BLaER1 treated with 17β-estradiol and CSF1 and Interleukin-3, amounts not matched to agents 10 nM and 100 nM (cell line): Measurements from ENCODE around the gene TENT5C.
A peak's percentile ranks its signal among the peaks of the same experiment; 100 is the strongest.

Experiments used
- H3K27ac ChIP-seq, 11 experiments: shearing (Covaris generic); formaldehyde crosslinking; 2 replicates each; pipeline ENCODE4 v1.8.1; 2022
- H3K27me3 ChIP-seq, 11 experiments: shearing (Covaris generic); formaldehyde crosslinking; 2 replicates each; pipeline ENCODE4 v1.8.1; 2022
- H3K36me3 ChIP-seq, 11 experiments: shearing (Covaris generic); formaldehyde crosslinking; 2 replicates each; pipeline ENCODE4 v1.8.1; 2022
- H3K4me1 ChIP-seq, 10 experiments: shearing (Covaris generic); formaldehyde crosslinking; 2 replicates each; pipeline ENCODE4 v1.8.1; 2022
- H3K4me2 ChIP-seq, 11 experiments: shearing (Covaris generic); formaldehyde crosslinking; 2 replicates each; pipeline ENCODE4 v1.8.1; 2022
- H3K4me3 ChIP-seq, 10 experiments: shearing (Covaris generic); formaldehyde crosslinking; 2 replicates each; pipeline ENCODE4 v1.8.1; 2022
- H3K9ac ChIP-seq, 11 experiments: shearing (Covaris generic); formaldehyde crosslinking; 2 replicates each; pipeline ENCODE4 v1.8.1; 2022
- H3K9me3 ChIP-seq, 11 experiments: shearing (Covaris generic); formaldehyde crosslinking; replicated peaks in 1 of 11; 2 replicates each; pipeline ENCODE4 v1.8.1; 2022
- H4K20me1 ChIP-seq, 11 experiments: shearing (Covaris generic); formaldehyde crosslinking; 2 replicates each; pipeline ENCODE4 v1.8.1; 2022
- Cebpa-rat ChIP-seq, 11 experiments: shearing (Covaris generic); IDR thresholded peaks; 2 replicates each; pipeline ENCODE4 v1.8.1; 2022

TENT5C gene

DNA sequence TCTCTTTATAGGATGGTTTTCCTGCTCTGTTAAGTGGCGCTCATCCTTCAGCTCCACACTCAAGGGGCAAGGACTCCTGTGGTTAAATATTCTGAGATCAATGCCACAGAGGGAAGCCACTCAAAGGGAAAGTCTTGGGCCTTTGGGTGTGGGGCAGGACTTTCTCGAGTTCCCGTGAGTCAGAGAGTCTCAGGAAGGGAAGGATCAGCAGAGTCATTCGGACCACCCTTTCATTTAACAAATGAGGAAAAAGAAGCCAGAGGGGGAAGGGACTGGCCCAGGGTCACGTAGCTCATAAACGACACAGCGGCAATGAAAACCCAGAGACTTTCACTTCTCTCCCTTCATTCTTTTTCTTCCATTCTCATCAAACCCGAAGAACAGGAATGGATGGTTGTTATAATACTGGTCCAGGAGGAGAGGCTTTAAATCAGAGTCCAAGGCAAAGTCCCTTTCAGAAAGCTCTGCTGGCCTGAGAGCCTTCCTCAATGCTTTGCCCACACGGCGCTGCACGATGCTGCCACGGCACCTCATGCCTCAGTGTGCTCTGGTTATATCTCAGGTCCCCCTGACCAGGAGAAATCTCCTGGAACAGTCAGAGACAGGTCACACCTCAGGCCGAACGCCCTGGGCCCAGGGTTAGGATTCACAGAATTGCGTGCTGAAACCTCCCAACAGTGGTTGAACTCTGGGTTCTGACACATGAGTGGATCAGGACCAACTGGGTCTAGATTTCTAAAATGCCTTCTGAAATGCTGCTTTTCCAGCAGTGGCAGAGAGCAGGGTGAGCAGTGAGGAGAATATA is 65.3 kb downstream of the TENT5C start:
- TF ChIP-seq Cebpa-rat (IDR thresholded peaks at IDR 0.05) = no peak
- H3K9ac ChIP-seq = no peak overlapping the region
- H4K20me1 ChIP-seq = 0 out of 22 replicates have a peak, but pooled peaks cover 0 to 4% (median 0%) of the 10 kb centered on the region in 11 experiments
- no peaks in the 10 kb centered on the region for H3K9me3 ChIP-seq
- peaks cover 0 to 23% (median 0%) of the 10 kb centered on the region in 10 experiments; a peak in 6 of 20 replicates for H3K4me1 ChIP-seq
- no peaks in the 10 kb centered on the region for H3K27me3 ChIP-seq
- no peak overlapping the region for H3K27ac ChIP-seq
- no peak overlapping the region for H3K4me3 ChIP-seq
- H3K4me2 ChIP-seq = peak overlapping the region in 3 of 11 experiments; percentile 12 to 30 (median 26); a peak in 4 of 22 replicates
- H3K36me3 ChIP-seq = no peaks in the 10 kb centered on the region

DNA sequence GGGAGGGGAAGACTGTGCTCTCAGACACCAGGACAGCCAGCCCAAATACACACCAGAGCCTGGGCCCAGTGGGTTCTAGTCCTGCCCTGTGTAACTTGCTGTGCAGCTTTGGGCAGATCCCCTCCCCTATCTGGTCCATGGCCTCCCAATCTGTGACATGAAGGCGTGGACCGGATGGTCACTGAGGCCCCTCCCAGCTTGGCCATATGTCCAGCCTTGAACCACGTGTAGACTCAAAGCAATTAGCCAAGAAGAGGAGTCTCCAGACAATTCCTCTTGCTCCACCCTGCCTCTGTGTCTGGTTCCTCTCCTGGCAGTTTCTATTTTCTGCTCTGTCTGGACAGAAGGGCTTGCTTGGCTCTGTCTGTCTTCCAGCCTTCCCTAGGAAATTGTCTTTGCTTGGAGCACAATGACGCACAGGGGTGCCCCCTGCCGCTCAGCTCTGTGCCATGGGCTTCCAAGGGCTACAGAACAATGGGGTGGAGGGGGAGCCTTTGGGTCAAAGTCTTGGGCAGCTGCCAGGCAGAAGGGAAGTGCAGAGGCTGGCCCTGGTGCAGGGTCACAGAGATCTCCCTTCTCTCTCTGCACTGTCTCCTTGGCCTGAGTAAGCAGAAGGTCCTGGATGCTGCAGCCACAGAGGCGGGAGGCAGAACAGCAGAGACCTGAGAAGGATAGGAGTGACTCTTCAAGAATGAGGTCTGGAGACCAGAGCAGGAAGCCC is 66.1 kb downstream of the TENT5C start:
- H3K36me3 ChIP-seq = no peaks in the 10 kb centered on the region
- H3K4me3 ChIP-seq = no peak overlapping the region
- no peaks in the 10 kb centered on the region for H3K27me3 ChIP-seq
- H4K20me1 ChIP-seq = 0 out of 22 replicates have a peak, but pooled peaks cover 0 to 4% (median 0%) of the 10 kb centered on the region in 11 experiments
- no peaks in the 10 kb centered on the region for H3K9me3 ChIP-seq
- H3K4me1 ChIP-seq = peaks cover 0 to 23% (median 1%) of the 10 kb centered on the region in 10 experiments; a peak in 6 of 20 replicates
- TF ChIP-seq Cebpa-rat (IDR thresholded peaks at IDR 0.05) = no peak
- no peak overlapping the region for H3K9ac ChIP-seq
- H3K4me2 ChIP-seq = peak overlapping the region in 3 of 11 experiments; percentile 12 to 30 (median 19); a peak in 4 of 22 replicates
- no peak overlapping the region for H3K27ac ChIP-seq

DNA sequence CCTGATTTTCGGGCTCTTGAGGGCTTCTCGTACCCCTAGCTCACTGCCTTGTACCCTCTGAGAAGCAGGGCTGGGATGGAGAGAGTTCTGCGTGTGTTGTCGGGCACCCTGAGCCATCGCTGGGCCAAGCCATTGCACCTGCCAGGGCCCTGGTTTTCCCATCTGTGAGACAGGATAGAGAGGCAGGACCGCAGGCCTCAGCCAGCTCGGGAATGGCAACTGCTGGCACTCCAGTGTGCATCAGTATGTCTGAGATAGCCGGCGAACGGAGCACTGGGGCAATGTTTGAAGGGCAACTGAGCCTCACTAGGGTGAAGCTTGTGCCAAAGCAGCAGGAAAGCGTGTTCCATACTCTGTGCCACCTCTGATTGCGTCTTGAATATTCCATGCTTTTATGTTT is 66.9 kb downstream of the TENT5C start:
- no peak for TF ChIP-seq Cebpa-rat (IDR thresholded peaks at IDR 0.05)
- H4K20me1 ChIP-seq = 0 out of 22 replicates have a peak, but pooled peaks cover 0 to 4% (median 0%) of the 10 kb centered on the region in 11 experiments

DNA sequence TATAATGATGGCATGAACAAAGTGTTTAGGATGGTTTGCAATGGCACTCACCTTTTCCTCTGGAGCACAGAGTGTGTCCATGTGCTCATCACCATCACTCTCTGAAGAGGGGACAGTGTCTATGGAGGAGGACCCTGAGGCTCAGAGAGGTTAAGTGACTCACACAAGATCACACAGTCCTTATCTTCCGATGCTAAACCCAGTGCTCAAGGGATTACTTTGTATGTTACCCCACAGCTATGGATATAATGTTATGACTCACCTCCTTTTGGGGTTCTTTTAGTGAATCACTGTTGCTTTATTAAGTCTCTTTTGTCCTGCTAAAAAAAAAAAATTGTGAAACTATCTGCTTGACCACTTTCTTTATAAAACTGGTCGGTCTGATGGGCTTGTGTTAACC is 67.6 kb downstream of the TENT5C start:
- H4K20me1 ChIP-seq = 0 out of 22 replicates have a peak, but pooled peaks cover 0 to 4% (median 0%) of the 10 kb centered on the region in 11 experiments
- H3K9ac ChIP-seq = no peak overlapping the region
- peaks cover 11 to 32% (median 16%) of the 10 kb centered on the region in 10 experiments for H3K4me1 ChIP-seq
- peak overlapping the region in 1 of 11 experiments; percentile 21; a peak in 1 of 22 replicates for H3K4me2 ChIP-seq
- TF ChIP-seq Cebpa-rat (IDR thresholded peaks at IDR 0.05) = no peak
- no peaks in the 10 kb centered on the region for H3K36me3 ChIP-seq
- H3K27ac ChIP-seq = no peak overlapping the region
- no peaks in the 10 kb centered on the region for H3K27me3 ChIP-seq
- no peaks in the 10 kb centered on the region for H3K9me3 ChIP-seq
- no peak overlapping the region for H3K4me3 ChIP-seq

More for the DNA sequence above, 66.9 kb downstream of the TENT5C start:
- H3K27me3 ChIP-seq = no peaks in the 10 kb centered on the region
- peaks cover 4 to 26% (median 9%) of the 10 kb centered on the region in 10 experiments; a peak in 19 of 20 replicates for H3K4me1 ChIP-seq
- no peak overlapping the region for H3K4me2 ChIP-seq
- no peaks in the 10 kb centered on the region for H3K9me3 ChIP-seq
- no peak overlapping the region for H3K27ac ChIP-seq
- no peak overlapping the region for H3K4me3 ChIP-seq
- no peaks in the 10 kb centered on the region for H3K36me3 ChIP-seq
- no peak overlapping the region for H3K9ac ChIP-seq

DNA sequence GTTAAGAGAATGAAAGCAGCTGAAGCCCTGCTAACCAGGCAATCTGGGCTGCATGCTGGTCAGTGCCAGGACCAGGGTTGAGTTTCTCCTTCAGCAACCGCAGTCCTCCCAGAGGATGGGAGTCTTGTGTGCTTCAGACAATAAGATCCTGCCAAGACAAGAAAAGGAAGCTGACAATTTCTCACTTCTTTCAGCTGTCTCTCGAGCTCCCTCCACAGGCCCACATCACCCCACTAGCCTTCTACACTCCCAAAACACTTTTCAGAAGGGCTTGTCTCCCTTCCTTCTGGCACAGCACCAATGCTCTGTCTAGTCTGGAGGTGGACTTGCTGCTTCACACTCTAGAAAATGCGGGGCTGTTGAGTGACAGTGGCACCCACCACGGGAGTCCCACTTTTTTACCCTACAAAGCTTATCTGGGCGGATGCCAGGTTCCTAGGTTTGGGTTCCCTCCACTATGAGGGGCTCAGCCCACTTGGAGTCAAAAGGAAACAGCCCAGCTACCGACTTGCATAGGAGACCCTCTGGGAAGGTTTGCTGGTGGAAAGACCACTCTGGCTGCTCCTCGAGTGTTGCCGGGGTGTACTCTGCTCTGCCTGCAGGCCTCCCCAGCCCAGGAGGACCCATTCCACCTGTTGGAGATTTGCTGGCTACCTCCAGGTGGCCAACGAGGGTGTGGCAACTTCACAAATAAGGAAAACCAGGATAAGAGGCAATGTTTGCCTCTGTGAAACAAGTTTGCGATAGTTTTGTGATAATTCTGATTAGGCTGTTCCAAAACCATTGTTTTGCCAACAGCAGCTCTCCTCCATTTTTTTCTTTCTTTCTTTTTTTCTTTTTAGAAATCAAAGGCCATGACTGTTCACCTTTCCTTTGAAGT is 68.9 kb downstream of the TENT5C start:
- H3K27me3 ChIP-seq = no peaks in the 10 kb centered on the region
- H3K4me2 ChIP-seq = no peak overlapping the region
- H4K20me1 ChIP-seq = no peaks in the 10 kb centered on the region
- no peaks in the 10 kb centered on the region for H3K36me3 ChIP-seq
- H3K4me1 ChIP-seq = peaks cover 14 to 35% (median 20%) of the 10 kb centered on the region in 10 experiments
- H3K4me3 ChIP-seq = no peak overlapping the region
- no peak for TF ChIP-seq Cebpa-rat (IDR thresholded peaks at IDR 0.05)
- H3K9me3 ChIP-seq = no peaks in the 10 kb centered on the region
- no peak overlapping the region for H3K27ac ChIP-seq
- H3K9ac ChIP-seq = no peak overlapping the region

DNA sequence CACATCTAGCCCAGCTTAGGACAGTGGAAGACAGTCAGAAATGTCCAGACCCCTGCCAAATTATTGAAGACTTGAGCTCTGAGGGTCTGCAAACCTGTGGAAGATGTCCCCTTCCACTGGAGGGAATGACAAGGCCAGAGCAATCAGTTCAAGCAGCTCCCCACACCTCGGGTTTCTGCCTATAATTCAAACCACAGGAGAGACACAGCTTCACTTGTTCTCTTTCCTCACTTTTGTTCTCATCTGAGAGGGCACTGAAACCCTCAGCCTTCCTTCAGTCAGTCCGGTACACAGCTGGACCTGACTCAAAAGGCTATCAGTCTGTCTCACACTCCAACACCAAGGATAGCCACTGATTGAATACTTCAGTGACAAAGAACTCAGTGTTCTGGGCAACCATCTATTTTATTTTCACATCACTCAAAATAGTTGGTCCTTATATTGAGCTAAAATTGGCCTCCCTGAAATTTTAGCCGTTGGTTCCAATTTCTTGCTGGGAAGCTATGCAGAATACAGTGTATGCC is 70.1 kb downstream of the TENT5C start:
- Histone ChIP-seq H3K4me2 (no peak overlapping the region), H3K9me3 (no peaks in the 10 kb centered on the region), H4K20me1 (no peaks in the 10 kb centered on the region), H3K9ac (no peak overlapping the region), H3K36me3 (no peaks in the 10 kb centered on the region), H3K27ac (no peak overlapping the region), H3K4me1 (peaks cover 14 to 29% (median 18%) of the 10 kb centered on the region in 10 experiments), H3K4me3 (no peak overlapping the region), H3K27me3 (no peaks in the 10 kb centered on the region)
- no peak for TF ChIP-seq Cebpa-rat (IDR thresholded peaks at IDR 0.05)

DNA sequence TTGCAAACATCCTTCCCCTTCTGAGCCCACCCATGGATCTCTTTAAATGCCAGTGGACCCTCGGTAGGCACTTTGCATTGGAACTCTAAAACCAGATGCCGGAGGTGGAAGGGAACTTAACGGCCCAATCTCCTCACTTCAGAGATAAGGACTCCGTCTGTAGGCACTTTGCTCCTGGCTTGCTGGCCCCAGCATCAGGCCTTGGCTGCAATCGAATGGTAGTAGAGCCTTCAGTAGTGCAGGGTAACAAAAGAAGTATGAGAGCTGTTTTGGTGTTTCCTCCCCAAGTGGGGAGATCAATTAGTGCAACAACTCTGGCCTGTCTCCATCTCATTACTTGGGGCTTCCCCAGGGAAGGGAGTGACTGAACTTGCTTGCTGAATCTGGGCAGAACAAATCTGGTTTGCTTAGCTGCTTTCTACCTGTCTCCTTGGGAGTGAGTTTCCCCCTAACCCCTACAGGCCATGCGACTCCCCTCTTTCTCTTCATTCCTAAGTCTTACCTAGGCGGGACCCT is 70.8 kb downstream of the TENT5C start:
- Histone ChIP-seq H3K4me3 (no peak overlapping the region), H3K27ac (0 out of 22 replicates have a peak overlapping the region, but pooled peaks of 1 of the 11 experiments have one; percentile 15), H3K9ac (no peak overlapping the region), H3K27me3 (no peaks in the 10 kb centered on the region), H4K20me1 (no peaks in the 10 kb centered on the region), H3K9me3 (no peaks in the 10 kb centered on the region), H3K4me1 (peaks cover 10 to 25% (median 17%) of the 10 kb centered on the region in 10 experiments), H3K4me2 (no peak overlapping the region), H3K36me3 (no peaks in the 10 kb centered on the region)
- no peak for TF ChIP-seq Cebpa-rat (IDR thresholded peaks at IDR 0.05)
